H54 (cell line): Measurements from ENCODE around the gene SH2D3A.

Experiments
- DNase-seq: peaks from one replicate; pipeline ENCODE4 v3.0.0; 2011; ENCODE audit warnings: low spot score, mixed read lengths; ENCODE audit not compliant: insufficient read length
- FAIRE-seq: peaks from 3 replicates; lab custom pipeline; 2011; peaks lifted over from hg19 to GRCh38; lab: Jason Lieb, UNC
- POLR2A ChIP-seq: IDR thresholded peaks from 2 replicates; pipeline ENCODE4 v1.6.1; 2011; ENCODE audit warnings: low read depth, mild to moderate bottlenecking, low read length

The SH2D3A gene

DNA sequence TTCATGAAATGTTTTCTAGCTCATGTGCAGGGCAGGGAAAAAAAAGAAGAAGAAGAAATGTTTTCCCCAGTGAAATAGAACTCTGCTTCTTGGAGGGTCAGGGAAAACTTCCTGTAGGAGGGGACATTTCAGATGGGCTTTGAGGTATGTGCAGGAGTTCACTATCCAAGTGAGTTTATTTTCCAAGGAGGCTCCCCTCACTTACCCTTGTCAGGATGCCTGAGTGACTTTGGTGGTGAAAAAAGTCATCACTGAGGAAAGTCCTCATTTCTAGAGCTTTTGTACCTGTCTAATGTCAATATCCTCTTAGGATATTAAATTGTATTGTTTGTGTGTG lies 46.1 kb downstream of the SH2D3A start:
- TF ChIP-seq POLR2A, result no peak
- FAIRE-seq (no peak), DNase-seq (no peak)

DNA sequence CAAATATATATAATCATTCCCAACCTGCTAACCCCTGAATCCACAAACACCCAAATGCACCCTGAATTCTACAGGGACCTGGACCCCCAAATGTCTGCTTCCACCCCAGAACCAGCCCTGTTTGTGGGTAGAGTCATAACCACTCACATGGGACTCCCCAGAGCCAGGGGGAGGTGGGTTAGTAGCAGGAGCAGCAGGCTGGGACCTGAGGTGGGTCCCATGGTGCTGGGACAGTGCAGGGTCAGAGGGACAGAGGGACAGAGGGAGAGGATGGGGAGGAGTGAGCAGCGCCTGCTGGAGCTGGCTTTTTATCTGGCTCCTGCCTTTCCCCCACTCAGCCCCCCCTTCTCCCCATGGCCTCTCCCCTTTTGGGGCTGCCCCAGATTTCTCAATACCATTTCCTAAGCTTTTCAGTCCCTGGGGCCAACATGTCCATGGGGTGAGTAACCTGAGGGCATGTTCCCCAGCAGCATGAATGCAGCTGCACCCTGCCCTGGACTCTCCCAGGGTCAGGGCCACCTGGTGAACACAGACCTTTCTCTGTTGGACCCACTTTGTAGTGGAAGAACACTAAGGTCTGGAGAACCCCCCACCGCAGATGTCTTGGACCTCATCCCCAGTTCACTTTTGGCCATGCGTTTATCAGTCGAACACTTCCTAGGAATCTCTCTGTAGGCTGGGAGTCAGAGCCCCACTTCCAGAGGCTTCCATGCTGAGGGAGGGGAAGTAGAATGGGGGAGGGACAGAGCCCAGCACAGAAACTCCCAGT lies 46.7 kb downstream of the SH2D3A start, which contains the start of gene C3:
Gene C3 (minus strand): TSS at position 282 of the 769 bp plus-strand sequence. CDS start 61 bp downstream, at position 221.
- FAIRE-seq, result no peak
- no peak for TF ChIP-seq POLR2A
- DNase-seq, result no peak

DNA sequence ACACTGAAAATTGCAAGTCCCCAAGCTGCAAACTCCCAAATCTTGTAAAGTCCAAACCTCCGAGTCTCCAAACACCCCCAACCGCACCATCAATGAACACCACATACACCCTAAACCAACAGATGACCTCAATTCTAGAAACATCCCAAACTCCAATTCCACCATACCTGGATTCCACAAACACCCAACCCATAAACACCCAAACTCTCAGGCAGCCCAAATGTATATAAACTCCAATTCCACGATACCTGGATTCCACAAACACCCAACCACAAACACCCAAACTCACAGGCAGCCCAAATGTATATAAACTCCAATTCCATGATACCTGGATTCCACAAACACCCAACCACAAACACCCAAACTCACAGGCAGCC lies 47.3 kb downstream of the SH2D3A start:
- TF ChIP-seq POLR2A, result no peak
- no peak for FAIRE-seq
- no peak for DNase-seq

DNA sequence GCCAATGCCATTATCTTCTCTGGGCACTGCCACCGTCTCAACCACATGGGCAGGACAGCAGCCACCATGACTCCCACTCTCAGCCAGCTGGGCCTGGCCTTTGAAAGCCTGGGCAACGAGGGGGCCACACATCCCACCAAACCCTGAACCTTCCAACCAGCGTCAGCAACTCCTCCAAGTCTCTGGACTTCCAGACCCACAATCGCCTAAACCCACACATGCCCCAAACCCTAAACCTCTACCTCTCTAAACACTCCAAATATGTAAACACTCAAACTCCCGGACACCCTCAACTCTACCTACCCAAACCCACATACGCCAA lies 47.7 kb downstream of the SH2D3A start:
- FAIRE-seq (no peak), DNase-seq (no peak)
- no peak for TF ChIP-seq POLR2A

DNA sequence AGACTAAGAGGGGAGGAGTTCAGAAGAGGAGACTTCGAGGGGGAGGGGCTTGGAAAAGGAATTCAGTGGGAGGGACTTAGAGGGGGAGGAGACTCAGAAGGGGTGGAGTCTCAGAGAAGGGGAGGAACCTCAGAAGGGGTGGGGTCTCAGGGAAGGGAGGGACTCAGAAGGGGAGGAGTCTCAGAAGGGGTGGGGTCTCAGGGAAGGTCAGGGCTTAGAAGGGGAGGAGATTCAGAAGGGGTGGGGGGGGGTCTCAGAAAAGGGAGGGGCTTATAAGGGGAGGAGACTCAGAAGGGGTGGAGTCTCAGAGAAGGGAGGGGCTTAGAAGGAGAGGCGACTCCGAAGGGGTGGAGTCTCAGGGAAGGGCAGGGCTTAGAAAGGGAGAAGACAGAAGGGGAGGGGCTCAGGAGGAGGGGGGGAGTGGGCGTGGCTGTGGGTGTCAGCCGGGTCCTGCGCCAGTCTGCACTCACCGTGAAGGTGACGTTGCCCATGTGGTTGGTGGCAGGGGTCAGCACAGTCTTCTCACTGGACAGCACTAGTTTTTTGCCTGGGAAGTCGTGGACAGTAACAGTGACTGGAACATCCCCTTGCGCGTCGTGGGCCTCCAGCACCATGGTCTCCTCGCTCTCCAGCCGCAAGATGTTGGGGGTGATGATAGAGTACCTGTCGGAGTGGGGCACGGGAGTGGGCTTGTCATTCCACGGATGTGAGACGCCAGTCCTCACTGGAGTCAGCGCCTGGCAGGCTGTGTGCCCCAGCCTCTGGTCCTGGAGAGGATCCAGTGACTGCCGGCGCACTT lies 48.3 kb downstream of the SH2D3A start:
- no peak for FAIRE-seq
- DNase-seq, result no peak
- TF ChIP-seq POLR2A, result no peak

DNA sequence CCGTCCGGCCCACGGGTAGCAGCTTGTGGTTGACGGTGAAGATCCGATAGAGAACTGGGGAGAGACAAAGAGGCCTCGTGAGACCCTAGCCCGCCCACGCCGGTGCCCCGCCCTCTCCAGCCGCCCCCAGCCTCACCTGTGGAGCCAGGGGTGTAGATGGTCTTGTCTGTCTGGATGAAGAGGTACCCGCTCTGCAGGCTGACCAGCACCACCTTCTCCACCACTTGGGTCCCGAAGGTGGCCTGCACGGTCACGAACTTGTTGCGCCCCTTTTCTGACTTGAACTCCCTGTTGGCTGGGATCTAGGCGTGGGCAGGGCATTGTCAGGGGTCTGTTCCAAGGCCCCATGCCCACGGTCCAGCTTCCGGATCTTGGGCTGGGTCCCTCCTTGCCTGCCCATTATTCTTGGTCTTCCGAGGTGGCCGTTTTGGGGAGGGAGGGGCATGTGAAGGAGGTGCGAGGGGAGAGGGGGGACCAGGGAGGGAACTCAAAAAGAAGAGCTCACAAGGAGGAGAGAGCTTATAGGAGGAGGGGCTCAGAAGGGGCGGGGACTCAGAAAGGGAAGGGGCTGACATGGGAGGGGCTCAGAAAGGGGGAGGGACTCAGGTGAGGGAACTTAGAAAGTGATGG lies 49.0 kb downstream of the SH2D3A start:
- DNase-seq (no peak), FAIRE-seq (no peak)
- no peak for TF ChIP-seq POLR2A

DNA sequence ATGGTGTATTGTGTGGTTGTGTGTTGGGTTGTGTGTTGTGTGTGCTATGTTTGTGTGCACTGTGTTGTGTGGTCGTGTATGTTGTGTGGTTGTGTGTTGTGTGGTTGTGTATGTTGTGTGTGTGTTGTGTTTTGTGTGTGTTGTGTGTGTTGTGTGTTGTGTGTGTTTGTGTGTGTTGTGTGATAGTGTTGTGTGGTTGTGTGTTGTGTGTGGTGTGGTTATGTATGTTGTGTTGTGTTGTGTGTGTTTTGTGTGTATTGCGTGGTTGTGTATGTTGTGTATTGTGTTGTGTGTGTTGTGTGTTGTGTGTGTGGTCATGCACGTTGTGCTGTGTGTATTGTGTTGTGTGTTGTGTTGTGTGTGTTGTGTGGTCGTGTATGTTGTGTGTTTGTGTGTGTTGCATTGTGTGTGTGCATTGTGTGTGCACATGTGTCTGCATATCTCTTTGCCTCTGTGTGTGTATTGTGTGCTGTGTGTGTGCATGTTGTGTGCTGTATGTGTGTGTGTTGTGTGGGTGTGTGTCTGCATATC lies 49.7 kb downstream of the SH2D3A start:
- no peak for TF ChIP-seq POLR2A
- DNase-seq (no peak), FAIRE-seq (no peak)

DNA sequence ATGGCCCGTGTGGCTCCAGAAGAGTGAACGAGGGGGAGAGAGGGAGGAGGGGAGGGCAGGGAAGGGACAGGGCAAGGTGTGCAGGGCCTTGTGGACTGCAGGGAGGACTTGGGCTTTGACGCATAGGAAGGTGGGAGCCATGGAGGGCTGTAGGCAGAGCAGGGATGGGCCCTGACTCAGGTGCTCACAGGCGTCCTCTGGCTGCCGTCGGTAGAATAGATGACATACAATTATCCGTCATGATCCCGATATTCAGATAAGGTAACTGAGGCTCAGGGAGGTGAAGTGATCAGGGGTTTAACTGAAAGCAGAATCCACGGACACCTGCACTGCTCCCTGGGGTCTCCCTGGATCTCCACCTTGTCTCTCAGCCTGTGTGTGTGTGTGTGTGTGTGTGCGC lies 50.2 kb downstream of the SH2D3A start:
- no peak for TF ChIP-seq POLR2A
- DNase-seq, result no peak
- no peak for FAIRE-seq

DNA sequence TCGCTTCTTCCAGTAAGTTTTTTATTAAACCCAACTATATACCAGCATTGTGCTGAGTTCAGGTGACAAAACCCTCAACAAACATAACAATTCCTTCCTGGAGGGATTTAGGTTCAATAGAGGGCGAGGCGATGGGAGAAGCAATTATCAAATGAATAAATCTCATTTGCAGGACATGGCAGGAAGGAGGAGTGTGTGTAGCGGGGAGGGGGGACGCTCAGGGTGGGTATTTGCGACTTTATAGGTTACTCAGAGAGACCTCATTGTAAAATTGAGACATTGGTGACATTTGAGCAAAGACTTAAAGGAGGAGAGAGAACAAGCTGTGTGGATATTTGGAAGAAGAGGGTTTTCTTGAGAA lies 50.6 kb downstream of the SH2D3A start:
- FAIRE-seq (no peak), DNase-seq (no peak)
- no peak for TF ChIP-seq POLR2A

DNA sequence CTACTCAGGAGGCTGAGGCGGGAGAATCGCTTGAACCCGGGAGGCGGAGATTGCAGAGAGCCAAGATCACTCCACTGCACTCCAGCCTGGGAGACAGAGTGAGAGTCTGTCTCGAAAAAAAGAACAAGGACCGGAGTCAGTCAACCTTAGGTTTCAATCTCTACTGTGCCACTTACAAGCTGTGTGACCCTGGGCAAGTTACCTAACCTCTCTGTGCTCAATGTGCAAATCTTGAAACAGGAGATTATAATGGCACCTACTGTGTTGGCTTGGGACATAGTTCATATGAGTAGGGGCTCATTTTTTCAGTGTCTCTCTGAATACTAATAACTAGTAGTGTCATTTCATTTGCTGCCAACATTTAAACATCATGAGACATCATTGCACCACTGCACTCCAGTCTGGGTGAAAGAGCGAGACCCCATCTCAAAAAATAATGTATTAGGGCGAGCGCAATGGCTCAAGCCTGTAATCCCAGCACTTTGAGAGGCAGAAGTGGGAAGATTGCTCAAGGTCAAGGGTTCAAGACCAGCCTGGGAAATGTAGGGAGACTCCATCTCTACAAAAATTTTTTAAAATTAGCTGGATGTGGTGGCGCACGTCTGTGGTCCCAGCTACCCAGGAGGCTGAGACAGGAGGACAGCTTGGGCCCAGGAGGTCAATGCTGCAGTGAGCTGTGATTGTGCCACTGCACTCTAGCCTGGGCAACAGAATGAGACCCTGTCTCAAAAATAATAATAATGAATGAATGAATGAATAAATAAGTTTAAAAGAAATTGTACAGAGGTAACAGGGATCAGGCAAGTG lies 52.3 kb downstream of the SH2D3A start:
- no peak for TF ChIP-seq POLR2A
- no peak for DNase-seq
- FAIRE-seq, result no peak

DNA sequence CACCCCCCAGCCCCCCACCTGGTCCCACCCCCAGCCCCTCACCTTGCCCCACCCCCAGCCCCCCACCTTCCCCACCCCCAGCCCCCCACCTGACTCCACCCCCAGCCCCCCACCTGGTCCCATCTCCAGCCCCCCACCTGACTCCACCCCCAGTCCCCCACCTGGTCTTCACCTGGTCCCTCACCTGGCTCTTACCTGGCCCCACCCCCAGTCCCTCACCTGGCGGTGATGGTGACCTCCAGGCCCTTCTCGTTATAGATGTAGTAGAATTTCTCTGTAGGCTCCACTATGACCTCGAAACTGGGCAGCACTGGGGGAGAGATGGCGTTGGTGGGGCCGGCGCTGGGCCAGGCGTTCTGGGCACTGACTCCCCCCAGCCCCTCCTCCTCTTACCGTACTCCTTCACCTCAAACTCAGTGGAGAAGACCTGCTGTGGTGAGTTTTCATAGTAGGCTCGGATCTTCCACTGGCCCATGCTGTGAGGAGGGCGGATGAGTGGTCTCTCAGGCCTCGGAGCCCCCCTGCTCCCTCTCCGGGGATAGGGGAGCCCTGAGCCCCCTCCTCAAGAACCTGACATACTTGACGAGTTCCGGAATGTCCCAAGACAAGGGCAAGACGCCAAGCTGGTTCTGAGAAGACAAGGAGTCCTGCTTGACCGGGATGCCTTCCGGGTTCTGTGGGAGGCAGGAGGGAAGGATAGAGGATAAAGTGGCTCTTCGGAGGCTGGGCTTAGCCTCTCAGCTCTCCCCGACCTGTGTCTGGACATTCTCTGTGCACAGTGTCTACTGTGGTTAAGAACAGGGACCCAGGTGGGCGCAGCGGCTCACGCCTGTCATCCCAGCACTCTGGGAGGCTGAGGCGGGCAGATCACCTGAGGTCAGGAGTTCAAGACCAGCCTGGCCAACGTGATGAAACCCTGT lies 53.2 kb downstream of the SH2D3A start:
- FAIRE-seq (no peak), DNase-seq (no peak)
- no peak for TF ChIP-seq POLR2A
